Tibial artery (tissue), 4 donors: ENCODE results near the gene KMT2D.

Experiments used
- DNase-seq, 2 donors: peaks; one replicate each; pipeline ENCODE4 v3.0.0-alpha.2; 2019
- H3K27ac ChIP-seq, 2 donors: fragments of 200-600 bp; sonication (generic) in 1 of 2; 1 replicate in 1 of 2; 2 replicates in 1 of 2; pipeline ENCODE4 v1.5.1; 2018 to 2019; ENCODE audit warnings: mild to moderate bottlenecking in 1 of 2
- H3K27me3 ChIP-seq, 2 donors: fragments of 200-600 bp; sonication (generic) in 1 of 2; one replicate each; pipeline versions ENCODE4 v1.5.1 to v1.6.0; 2016 to 2019
- H3K36me3 ChIP-seq, 3 donors: fragments of 200-600 bp; sonication (generic) in 2 of 3; one replicate each; pipeline ENCODE4 v1.5.1; 2016 to 2019; ENCODE audit warnings: mild to moderate bottlenecking in 2 of 3
- H3K4me1 ChIP-seq, 4 donors: fragments of 200-600 bp; sonication (generic) in 2 of 4; 1 replicate in 3 of 4; 2 replicates in 1 of 4; pipeline ENCODE4 v1.5.1; 2016 to 2019
- H3K4me3 ChIP-seq, 2 donors: fragments of 200-600 bp; sonication (generic) in 1 of 2; 1 replicate in 1 of 2; 2 replicates in 1 of 2; pipeline ENCODE4 v1.5.1; 2018 to 2019; ENCODE audit warnings: mild to moderate bottlenecking in 2 of 2
- H3K9me3 ChIP-seq, 3 donors: fragments of 200-600 bp; sonication (generic) in 1 of 3; one replicate each; pipeline ENCODE4 v1.5.1; 2016 to 2019
- CTCF ChIP-seq, 2 experiments: fragments of 200-600 bp in 1 of 2; fragments of 450-650 bp in 1 of 2; IDR thresholded peaks; one replicate each; pipeline ENCODE4 v1.5.1; 2017 to 2019; ENCODE audit warnings: antibody characterized with exemption in 2 of 2, mild to moderate bottlenecking in 1 of 2, moderate library complexity in 1 of 2
- intact Hi-C: fragments of 100-400 bp; cut with DNase I; formaldehyde crosslinking; loops from one replicate; pipeline ENCODE4 v1.15.0; 2023; ENCODE audit warnings: low total_unique reads

The KMT2D gene

DNA sequence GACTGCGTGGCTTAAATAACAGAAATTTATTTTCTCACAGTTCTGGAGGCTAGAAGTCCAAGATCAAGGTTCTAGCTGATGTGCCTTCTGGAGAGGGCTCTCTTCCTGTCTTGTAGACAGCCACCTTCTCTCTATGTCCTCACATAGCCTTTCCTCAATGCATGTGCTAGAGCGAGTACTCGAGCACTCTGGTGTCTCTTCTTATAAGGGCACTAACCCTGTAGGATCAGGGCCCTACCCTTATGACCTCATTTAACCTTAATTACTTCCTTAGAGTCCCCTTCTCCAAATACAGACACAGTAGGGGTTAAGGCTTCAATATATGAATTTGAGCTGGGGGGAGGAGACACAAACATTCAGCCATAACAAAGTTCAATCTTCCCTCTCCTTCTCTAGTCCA is 23.8 kb upstream of the KMT2D start:
- H3K4me3 ChIP-seq, result no peak overlapping the region
- H3K36me3 ChIP-seq, result no peaks in the 10 kb centered on the region
- H3K9me3 ChIP-seq, result no peaks in the 10 kb centered on the region
- intact Hi-C loops, result no loop called here
- H3K27me3 ChIP-seq, result peaks cover 0 to 10% of the 10 kb centered on the region in 2 donors
- no peak for TF ChIP-seq CTCF (IDR thresholded peaks at IDR 0.05)
- H3K4me1 ChIP-seq, result peaks cover 0 to 11% (median 8%) of the 10 kb centered on the region in 4 donors
- H3K27ac ChIP-seq, result no peak overlapping the region
- no peak for DNase-seq

GRCh38 chr12:49079793-49080192 is 19.2 kb upstream of the KMT2D start:
- H3K4me3 ChIP-seq, result no peak overlapping the region
- intact Hi-C loops, result no loop called here
- DNase-seq, result no peak
- no peaks in the 10 kb centered on the region for H3K4me1 ChIP-seq
- no peaks in the 10 kb centered on the region for H3K9me3 ChIP-seq
- H3K27me3 ChIP-seq, result peaks cover 0 to 4% of the 10 kb centered on the region in 2 donors
- TF ChIP-seq CTCF (IDR thresholded peaks at IDR 0.05), result no peak
- H3K36me3 ChIP-seq, result no peaks in the 10 kb centered on the region
- no peak overlapping the region for H3K27ac ChIP-seq

- Histone ChIP-seq H3K4me1 (peaks cover 0 to 17% (median 12%) of the 10 kb centered on the region in 4 donors), H3K4me3 (no peak overlapping the region), H3K36me3 (no peaks in the 10 kb centered on the region), H3K9me3 (no peaks in the 10 kb centered on the region), H3K27me3 (no peaks in the 10 kb centered on the region), H3K27ac (no peak overlapping the region)
- no peak for TF ChIP-seq CTCF (IDR thresholded peaks at IDR 0.05)
- intact Hi-C loops, result no loop called here
- no peak for DNase-seq
These were observed 10.4 kb upstream of the KMT2D start for GRCh38 chr12:49070971-49071370.

DNA sequence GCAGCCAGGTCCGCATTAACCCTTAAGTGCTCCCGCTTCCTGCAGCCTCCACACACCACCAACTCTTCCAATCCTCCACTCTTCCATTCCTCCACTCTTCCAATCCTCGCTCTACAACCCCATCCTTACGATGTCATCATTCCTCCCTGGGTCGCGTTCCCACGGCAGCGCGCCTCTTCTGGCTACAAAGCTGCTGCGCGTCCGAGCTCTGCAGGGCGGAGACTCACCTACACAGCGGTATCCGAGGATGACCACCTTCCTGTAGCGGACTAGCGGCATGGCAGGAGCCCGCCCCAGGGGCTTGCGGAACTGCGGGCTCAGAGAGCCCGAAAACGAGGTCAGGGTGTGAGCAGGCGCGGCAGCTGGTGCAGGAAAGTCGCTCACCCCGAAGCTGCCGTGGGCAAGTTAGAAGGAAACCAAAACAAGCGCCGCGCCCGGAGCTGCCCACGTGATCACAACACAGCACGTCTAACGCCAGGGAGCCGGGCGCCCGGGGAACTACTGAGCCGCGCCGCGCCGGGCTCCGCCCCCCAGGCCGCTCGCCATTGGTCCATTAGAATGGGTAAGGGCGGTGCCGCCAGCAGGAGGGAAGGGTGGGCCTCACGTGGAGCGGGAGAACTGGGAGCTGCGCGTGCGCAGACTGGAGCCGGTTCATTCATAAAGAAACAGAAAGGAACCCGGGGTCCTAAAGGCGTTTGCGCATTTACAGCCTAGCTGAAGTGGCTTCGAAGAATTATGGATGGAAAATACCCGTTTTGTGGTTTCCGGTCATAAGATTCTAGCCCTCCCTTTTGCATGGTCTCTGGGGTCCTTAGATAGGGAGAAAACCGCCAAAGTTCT is 9.1 kb upstream of the KMT2D start, which contains the start of gene RHEBL1:
TSS of gene RHEBL1 (minus strand) at position 473 of the 840 bp plus-strand sequence. CDS start at position 279, 194 bp downstream.
- peaks cover 0 to 17% (median 12%) of the 10 kb centered on the region in 4 donors for H3K4me1 ChIP-seq
- TF ChIP-seq CTCF (IDR thresholded peaks at IDR 0.05), result no peak
- peak; percentile 99 for DNase-seq
- H3K27me3 ChIP-seq, result no peaks in the 10 kb centered on the region
- H3K9me3 ChIP-seq, result no peaks in the 10 kb centered on the region
- H3K36me3 ChIP-seq, result no peaks in the 10 kb centered on the region
- H3K4me3 ChIP-seq, result peak within 1 kb of the TSS; percentile 67 to 75
- intact Hi-C loops, result loop anchor here (10.0 kb wide), 1 partner anchor 45 kb away; the partner anchor contains the start of gene LMBR1L
- peak within 1 kb of the TSS; percentile 63 to 68 for H3K27ac ChIP-seq

GRCh38 chr12:49068879-49069506 is 8.4 kb upstream of the KMT2D start:
- H3K4me3 ChIP-seq, result peak overlapping the region; percentile 67 to 75
- no peaks in the 10 kb centered on the region for H3K36me3 ChIP-seq
- H3K27me3 ChIP-seq, result no peaks in the 10 kb centered on the region
- peaks cover 0 to 17% (median 12%) of the 10 kb centered on the region in 4 donors for H3K4me1 ChIP-seq
- no peak for DNase-seq
- no peak for TF ChIP-seq CTCF (IDR thresholded peaks at IDR 0.05)
- intact Hi-C loops, result loop anchor here (10.0 kb wide), 1 partner anchor 46 kb away; the partner anchor contains the start of gene LMBR1L
- peak overlapping the region; percentile 63 to 68 for H3K27ac ChIP-seq
- no peaks in the 10 kb centered on the region for H3K9me3 ChIP-seq
